ENCODE measurements around the gene CHMP4A.

DNA sequence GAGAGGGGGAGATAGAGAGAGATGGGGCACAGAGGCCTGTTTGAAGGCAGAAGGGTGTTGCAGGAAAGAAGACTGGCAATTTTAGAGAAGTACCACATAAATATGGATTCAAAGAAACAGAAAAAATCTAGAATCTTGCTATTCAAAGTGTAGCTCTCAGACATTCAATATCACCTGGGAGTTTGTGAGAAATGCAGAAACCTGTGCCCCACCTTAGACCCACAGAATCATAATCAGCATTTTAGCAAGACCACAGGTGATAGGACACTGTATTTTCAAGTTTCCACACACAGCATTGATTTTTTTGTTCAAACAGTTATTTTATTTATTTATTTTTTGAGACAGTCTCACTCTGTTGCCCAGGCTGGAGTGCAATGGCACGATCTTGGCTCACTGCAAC, 15.6 kb upstream of the CHMP4A start:
- no peak for TF ChIP-seq CTCF (IDR thresholded peaks at IDR 0.05)
- TF ChIP-seq POLR2A (IDR thresholded peaks at IDR 0.05), result no peak
- no peak for TF ChIP-seq POLR2AphosphoS5 (IDR thresholded peaks at IDR 0.05)

Measured in prostate gland (tissue), 2 donors.